Nephron (organoid): ENCODE data around the gene PDE4D.

Experiments used
- H3K27ac Mint-ChIP-seq, 3 experiments: 2 replicates each; pipeline ENCODE4 v1.8.0; 2020; ENCODE audit warnings: mixed read lengths in 3 of 3, mild to moderate bottlenecking in 2 of 3, moderate library complexity in 1 of 3
- H3K27me3 Mint-ChIP-seq: 2 replicates; pipeline ENCODE4 v1.8.0; 2021; ENCODE audit warnings: low read depth, mild to moderate bottlenecking, moderate library complexity, mixed read lengths
- H3K36me3 Mint-ChIP-seq: 2 replicates; pipeline ENCODE4 v1.8.0; 2020; ENCODE audit warnings: low read depth, mixed read lengths
- H3K4me1 Mint-ChIP-seq: 2 replicates; pipeline ENCODE4 v1.8.0; 2020; ENCODE audit warnings: mixed read lengths
- H3K4me3 Mint-ChIP-seq, 3 experiments: 2 replicates each; pipeline ENCODE4 v1.8.0; 2020; ENCODE audit warnings: mild to moderate bottlenecking in 3 of 3, mixed read lengths in 3 of 3, moderate library complexity in 2 of 3
- H3K9me3 Mint-ChIP-seq: 2 replicates; pipeline ENCODE4 v1.8.0; 2020; ENCODE audit warnings: mixed read lengths
- TF ChIP-seq, protein P1 (sequence below), 3 experiments: fragments of 200-600 bp; sonication (generic); IDR thresholded peaks; one replicate each; pipeline ENCODE4 v1.5.0; 2021; ENCODE audit warnings: antibody characterized with exemption in 3 of 3; ENCODE audit not compliant: unreplicated experiment in 3 of 3

The PDE4D gene

GRCh38 chr5:58950224-58950623, 943.3 kb downstream of the PDE4D start:
- no peaks in the 10 kb centered on the region for H3K4me1 Mint-ChIP-seq
- no peak overlapping the region for H3K27ac Mint-ChIP-seq
- H3K9me3 Mint-ChIP-seq, result peaks cover 6% of the 10 kb centered on the region
- H3K36me3 Mint-ChIP-seq, result no peaks in the 10 kb centered on the region
- peaks cover 4% of the 10 kb centered on the region for H3K27me3 Mint-ChIP-seq
- TF ChIP-seq, protein P1, sequence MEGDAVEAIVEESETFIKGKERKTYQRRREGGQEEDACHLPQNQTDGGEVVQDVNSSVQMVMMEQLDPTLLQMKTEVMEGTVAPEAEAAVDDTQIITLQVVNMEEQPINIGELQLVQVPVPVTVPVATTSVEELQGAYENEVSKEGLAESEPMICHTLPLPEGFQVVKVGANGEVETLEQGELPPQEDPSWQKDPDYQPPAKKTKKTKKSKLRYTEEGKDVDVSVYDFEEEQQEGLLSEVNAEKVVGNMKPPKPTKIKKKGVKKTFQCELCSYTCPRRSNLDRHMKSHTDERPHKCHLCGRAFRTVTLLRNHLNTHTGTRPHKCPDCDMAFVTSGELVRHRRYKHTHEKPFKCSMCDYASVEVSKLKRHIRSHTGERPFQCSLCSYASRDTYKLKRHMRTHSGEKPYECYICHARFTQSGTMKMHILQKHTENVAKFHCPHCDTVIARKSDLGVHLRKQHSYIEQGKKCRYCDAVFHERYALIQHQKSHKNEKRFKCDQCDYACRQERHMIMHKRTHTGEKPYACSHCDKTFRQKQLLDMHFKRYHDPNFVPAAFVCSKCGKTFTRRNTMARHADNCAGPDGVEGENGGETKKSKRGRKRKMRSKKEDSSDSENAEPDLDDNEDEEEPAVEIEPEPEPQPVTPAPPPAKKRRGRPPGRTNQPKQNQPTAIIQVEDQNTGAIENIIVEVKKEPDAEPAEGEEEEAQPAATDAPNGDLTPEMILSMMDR (IDR thresholded peaks at IDR 0.05; ENCODE audit: unreplicated experiment in 3 of 3), result no peak
- no peak overlapping the region for H3K4me3 Mint-ChIP-seq

DNA sequence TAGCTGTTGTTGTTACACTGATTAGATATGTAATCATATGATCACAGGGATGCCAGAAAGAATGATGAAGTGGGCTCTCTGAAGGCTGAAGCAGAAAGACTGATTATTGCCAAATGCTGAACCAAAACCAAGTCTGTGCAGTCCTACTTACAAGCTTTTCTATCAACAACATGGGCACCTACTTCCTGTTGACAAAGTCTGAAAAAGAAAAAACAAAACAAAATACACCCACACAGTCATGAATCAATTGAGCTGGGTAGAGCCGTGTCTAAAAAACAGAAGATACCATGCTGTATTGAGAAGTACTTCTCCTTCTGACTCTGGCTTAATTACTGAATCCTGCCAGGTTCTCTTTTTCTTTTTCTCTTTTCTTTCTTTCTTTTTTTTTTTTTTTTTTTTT, 947.3 kb downstream of the PDE4D start:
- Mint-ChIP-seq H3K36me3 (no peaks in the 10 kb centered on the region), H3K4me1 (no peaks in the 10 kb centered on the region)
- TF ChIP-seq, protein P1 (IDR thresholded peaks at IDR 0.05; ENCODE audit: unreplicated experiment in 3 of 3), result no peak

GRCh38 chr5:58944221-58944620, 949.3 kb downstream of the PDE4D start:
- H3K4me1 Mint-ChIP-seq, result peaks cover 6% of the 10 kb centered on the region
- TF ChIP-seq, protein P1 (IDR thresholded peaks at IDR 0.05; ENCODE audit: unreplicated experiment in 3 of 3), result no peak
- no peaks in the 10 kb centered on the region for H3K36me3 Mint-ChIP-seq
- H3K4me3 Mint-ChIP-seq, result no peak overlapping the region
- no peaks in the 10 kb centered on the region for H3K27me3 Mint-ChIP-seq
- H3K27ac Mint-ChIP-seq, result no peak overlapping the region
- H3K9me3 Mint-ChIP-seq, result peaks cover 2% of the 10 kb centered on the region

More for the DNA sequence above, 947.3 kb downstream of the PDE4D start:
- H3K27ac Mint-ChIP-seq, result no peak overlapping the region
- no peak overlapping the region for H3K4me3 Mint-ChIP-seq
- no peaks in the 10 kb centered on the region for H3K27me3 Mint-ChIP-seq
- H3K9me3 Mint-ChIP-seq, result peaks cover 2% of the 10 kb centered on the region

DNA sequence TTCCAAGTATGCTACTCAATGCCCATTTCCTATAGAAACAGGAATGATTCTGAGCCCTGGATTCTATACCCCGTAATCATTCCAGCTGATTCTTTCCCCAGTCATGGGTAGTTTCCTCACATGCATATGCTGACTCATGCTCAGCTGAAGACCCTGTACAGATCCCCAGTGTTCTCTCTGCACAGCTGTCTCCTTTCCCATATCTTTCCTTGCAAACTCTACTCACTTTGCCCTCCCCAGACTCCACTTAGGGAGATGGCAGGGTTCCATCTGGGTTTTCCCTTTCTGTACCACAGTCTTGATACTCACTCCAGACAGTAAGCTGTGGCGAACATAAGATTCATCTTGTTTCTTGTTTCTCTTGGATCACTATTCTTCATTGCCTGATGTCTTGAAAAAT, 953.1 kb downstream of the PDE4D start:
- H3K4me1 Mint-ChIP-seq, result peaks cover 6% of the 10 kb centered on the region
- no peaks in the 10 kb centered on the region for H3K36me3 Mint-ChIP-seq
- H3K9me3 Mint-ChIP-seq, result peaks cover 5% of the 10 kb centered on the region
- H3K4me3 Mint-ChIP-seq, result no peak overlapping the region
- TF ChIP-seq, protein P1 (IDR thresholded peaks at IDR 0.05; ENCODE audit: unreplicated experiment in 3 of 3), result no peak
- peak overlapping the region in 2 of 3 experiments; percentile 14 to 40 for H3K27ac Mint-ChIP-seq
- H3K27me3 Mint-ChIP-seq, result no peaks in the 10 kb centered on the region

DNA sequence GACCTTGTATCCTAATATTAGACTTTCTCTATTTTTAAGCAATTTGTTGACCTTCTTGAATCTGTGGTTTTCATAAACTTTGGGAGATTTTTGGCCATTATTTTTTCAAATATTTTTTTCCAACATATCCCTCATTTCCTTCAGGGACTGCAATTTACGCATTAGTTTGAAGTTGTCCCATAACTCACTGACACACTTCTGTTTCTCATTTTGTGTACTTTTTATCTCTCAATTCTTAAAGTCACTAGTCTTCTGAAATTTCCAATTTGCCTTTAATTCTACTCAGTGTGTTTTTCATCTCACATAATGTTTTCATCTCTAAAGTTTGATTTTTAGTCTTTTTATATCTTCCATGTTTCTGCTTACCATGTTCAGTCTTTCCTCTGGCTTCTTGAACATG, 953.9 kb downstream of the PDE4D start:
- Mint-ChIP-seq H3K9me3 (peaks cover 5% of the 10 kb centered on the region), H3K27ac (no peak overlapping the region), H3K4me1 (peaks cover 6% of the 10 kb centered on the region), H3K27me3 (no peaks in the 10 kb centered on the region), H3K36me3 (no peaks in the 10 kb centered on the region), H3K4me3 (no peak overlapping the region)
- TF ChIP-seq, protein P1 (IDR thresholded peaks at IDR 0.05; ENCODE audit: unreplicated experiment in 3 of 3), result no peak

GRCh38 chr5:58938563-58939424, 954.7 kb downstream of the PDE4D start:
- TF ChIP-seq, protein P1 (IDR thresholded peaks at IDR 0.05; ENCODE audit: unreplicated experiment in 3 of 3), result no peak
- H3K4me3 Mint-ChIP-seq, result no peak overlapping the region
- no peak overlapping the region for H3K27ac Mint-ChIP-seq
- peaks cover 5% of the 10 kb centered on the region for H3K9me3 Mint-ChIP-seq
- peaks cover 6% of the 10 kb centered on the region for H3K4me1 Mint-ChIP-seq
- no peaks in the 10 kb centered on the region for H3K27me3 Mint-ChIP-seq
- no peaks in the 10 kb centered on the region for H3K36me3 Mint-ChIP-seq
